ENCODE measurements around the gene TC2N.

TC2N gene

GRCh38 chr14:91805659-91806058 lies 61.7 kb downstream of the TC2N start:
- ATAC-seq (replicated peaks; ENCODE audit: extremely low read depth, poor library complexity, severe bottlenecking) (no peak), DNase-seq (ENCODE audit: low spot score in 2 of 2) (no peak)
- Mint-ChIP-seq H3K27me3 (no peaks in the 10 kb centered on the region), H3K27ac (ENCODE audit: low read depth) (peak overlapping the region; percentile 56), H3K36me3 (ENCODE audit: insufficient read depth) (peaks cover 68% of the 10 kb centered on the region), H3K4me1 (peaks cover 35% of the 10 kb centered on the region), H3K4me3 (no peak overlapping the region), H3K9me3 (peaks cover 26% of the 10 kb centered on the region)

- peaks cover 5% of the 10 kb centered on the region for H3K9me3 Mint-ChIP-seq
- no peak overlapping the region for H3K4me3 Mint-ChIP-seq
- no peak for ATAC-seq (replicated peaks; ENCODE audit: extremely low read depth, poor library complexity, severe bottlenecking)
- peak overlapping the region; percentile 57 for H3K27ac Mint-ChIP-seq (ENCODE audit: low read depth)
- H3K36me3 Mint-ChIP-seq (ENCODE audit: insufficient read depth): peaks cover 50% of the 10 kb centered on the region
- H3K4me1 Mint-ChIP-seq: peaks cover 29% of the 10 kb centered on the region
- H3K27me3 Mint-ChIP-seq: no peaks in the 10 kb centered on the region
- DNase-seq (ENCODE audit: low spot score in 2 of 2): no peak
These were observed 66.0 kb downstream of the TC2N start for GRCh38 chr14:91801358-91801757.

GRCh38 chr14:91796617-91797347 lies 70.6 kb downstream of the TC2N start:
- DNase-seq (ENCODE audit: low spot score in 2 of 2) (no peak), ATAC-seq (replicated peaks; ENCODE audit: extremely low read depth, poor library complexity, severe bottlenecking) (no peak)
- H3K36me3 Mint-ChIP-seq (ENCODE audit: insufficient read depth): peaks cover 57% of the 10 kb centered on the region
- H3K4me1 Mint-ChIP-seq: peaks cover 30% of the 10 kb centered on the region
- no peak overlapping the region for H3K4me3 Mint-ChIP-seq
- H3K27ac Mint-ChIP-seq (ENCODE audit: low read depth): peak overlapping the region; percentile 52
- H3K27me3 Mint-ChIP-seq: no peaks in the 10 kb centered on the region
- no peaks in the 10 kb centered on the region for H3K9me3 Mint-ChIP-seq

- peaks cover 29% of the 10 kb centered on the region for H3K4me1 Mint-ChIP-seq
- peak overlapping the region; percentile 33 for H3K4me3 Mint-ChIP-seq
- peaks cover 58% of the 10 kb centered on the region for H3K36me3 Mint-ChIP-seq (ENCODE audit: insufficient read depth)
- H3K27me3 Mint-ChIP-seq: no peaks in the 10 kb centered on the region
- H3K27ac Mint-ChIP-seq (ENCODE audit: low read depth): peak overlapping the region; percentile 89
- no peak for DNase-seq (ENCODE audit: low spot score in 2 of 2)
- no peaks in the 10 kb centered on the region for H3K9me3 Mint-ChIP-seq
- ATAC-seq (replicated peaks; ENCODE audit: extremely low read depth, poor library complexity, severe bottlenecking): no peak
These were observed 73.6 kb downstream of the TC2N start for GRCh38 chr14:91793704-91794103.

GRCh38 chr14:91786188-91786587 lies 81.1 kb downstream of the TC2N start:
- ATAC-seq (replicated peaks; ENCODE audit: extremely low read depth, poor library complexity, severe bottlenecking) (no peak), DNase-seq (ENCODE audit: low spot score in 2 of 2) (no peak)
- no peak overlapping the region for H3K4me3 Mint-ChIP-seq
- H3K27ac Mint-ChIP-seq (ENCODE audit: low read depth): peak overlapping the region; percentile 24
- no peaks in the 10 kb centered on the region for H3K9me3 Mint-ChIP-seq
- peaks cover 59% of the 10 kb centered on the region for H3K36me3 Mint-ChIP-seq (ENCODE audit: insufficient read depth)
- no peaks in the 10 kb centered on the region for H3K27me3 Mint-ChIP-seq
- no peaks in the 10 kb centered on the region for H3K4me1 Mint-ChIP-seq

- H3K9me3 Mint-ChIP-seq: no peaks in the 10 kb centered on the region
These were observed 86.9 kb downstream of the TC2N start for GRCh38 chr14:91780452-91780851.

GRCh38 chr14:91778217-91778616 lies 89.1 kb downstream of the TC2N start:
- Mint-ChIP-seq H3K4me1 (peaks cover 22% of the 10 kb centered on the region), H3K27me3 (no peaks in the 10 kb centered on the region), H3K27ac (ENCODE audit: low read depth) (peak overlapping the region; percentile 18), H3K4me3 (no peak overlapping the region), H3K9me3 (no peaks in the 10 kb centered on the region), H3K36me3 (ENCODE audit: insufficient read depth) (peaks cover 43% of the 10 kb centered on the region)
- no peak for DNase-seq (ENCODE audit: low spot score in 2 of 2)
- no peak for ATAC-seq (replicated peaks; ENCODE audit: extremely low read depth, poor library complexity, severe bottlenecking)

More at GRCh38 chr14:91780452-91780851, 86.9 kb downstream of the TC2N start:
- no peak for ATAC-seq (replicated peaks; ENCODE audit: extremely low read depth, poor library complexity, severe bottlenecking)
- peaks cover 53% of the 10 kb centered on the region for H3K36me3 Mint-ChIP-seq (ENCODE audit: insufficient read depth)
- H3K27me3 Mint-ChIP-seq: no peaks in the 10 kb centered on the region
- peaks cover 8% of the 10 kb centered on the region for H3K4me1 Mint-ChIP-seq
- no peak for DNase-seq (ENCODE audit: low spot score in 2 of 2)
- no peak overlapping the region for H3K4me3 Mint-ChIP-seq
- no peak overlapping the region for H3K27ac Mint-ChIP-seq (ENCODE audit: low read depth)

- Mint-ChIP-seq H3K27me3 (no peaks in the 10 kb centered on the region), H3K4me1 (peaks cover 22% of the 10 kb centered on the region), H3K27ac (ENCODE audit: low read depth) (peak overlapping the region; percentile 57), H3K36me3 (ENCODE audit: insufficient read depth) (peaks cover 25% of the 10 kb centered on the region), H3K9me3 (no peaks in the 10 kb centered on the region), H3K4me3 (no peak overlapping the region)
- DNase-seq (ENCODE audit: low spot score in 2 of 2): no peak
- no peak for ATAC-seq (replicated peaks; ENCODE audit: extremely low read depth, poor library complexity, severe bottlenecking)
These were observed 92.9 kb downstream of the TC2N start for GRCh38 chr14:91774140-91775096.

- Mint-ChIP-seq H3K4me3 (no peak overlapping the region), H3K27me3 (no peaks in the 10 kb centered on the region), H3K4me1 (peaks cover 14% of the 10 kb centered on the region), H3K27ac (ENCODE audit: low read depth) (peak overlapping the region; percentile 35), H3K9me3 (no peaks in the 10 kb centered on the region), H3K36me3 (ENCODE audit: insufficient read depth) (peaks cover 4% of the 10 kb centered on the region)
- no peak for ATAC-seq (replicated peaks; ENCODE audit: extremely low read depth, poor library complexity, severe bottlenecking)
- no peak for DNase-seq (ENCODE audit: low spot score in 2 of 2)
These were observed 97.2 kb downstream of the TC2N start for GRCh38 chr14:91770185-91770584.

- DNase-seq (ENCODE audit: low spot score in 2 of 2): no peak
- H3K27ac Mint-ChIP-seq (ENCODE audit: low read depth): no peak overlapping the region
- H3K4me1 Mint-ChIP-seq: no peaks in the 10 kb centered on the region
- no peak for ATAC-seq (replicated peaks; ENCODE audit: extremely low read depth, poor library complexity, severe bottlenecking)
- peaks cover 1% of the 10 kb centered on the region for H3K36me3 Mint-ChIP-seq (ENCODE audit: insufficient read depth)
- no peaks in the 10 kb centered on the region for H3K27me3 Mint-ChIP-seq
- H3K9me3 Mint-ChIP-seq: no peaks in the 10 kb centered on the region
- no peak overlapping the region for H3K4me3 Mint-ChIP-seq
These were observed 111.6 kb downstream of the TC2N start for GRCh38 chr14:91755570-91756295.

GRCh38 chr14:91754819-91755218 lies 112.5 kb downstream of the TC2N start:
- Mint-ChIP-seq H3K9me3 (no peaks in the 10 kb centered on the region), H3K27ac (ENCODE audit: low read depth) (no peak overlapping the region), H3K4me1 (no peaks in the 10 kb centered on the region), H3K27me3 (no peaks in the 10 kb centered on the region), H3K36me3 (ENCODE audit: insufficient read depth) (peaks cover 1% of the 10 kb centered on the region), H3K4me3 (no peak overlapping the region)
- ATAC-seq (replicated peaks; ENCODE audit: extremely low read depth, poor library complexity, severe bottlenecking): no peak
- no peak for DNase-seq (ENCODE audit: low spot score in 2 of 2)

- no peaks in the 10 kb centered on the region for H3K27me3 Mint-ChIP-seq
- no peaks in the 10 kb centered on the region for H3K4me1 Mint-ChIP-seq
- H3K4me3 Mint-ChIP-seq: no peak overlapping the region
- ATAC-seq (replicated peaks; ENCODE audit: extremely low read depth, poor library complexity, severe bottlenecking) (no peak), DNase-seq (ENCODE audit: low spot score in 2 of 2) (no peak)
- no peaks in the 10 kb centered on the region for H3K9me3 Mint-ChIP-seq
- no peak overlapping the region for H3K27ac Mint-ChIP-seq (ENCODE audit: low read depth)
- peaks cover 1% of the 10 kb centered on the region for H3K36me3 Mint-ChIP-seq (ENCODE audit: insufficient read depth)
These were observed 113.2 kb downstream of the TC2N start for GRCh38 chr14:91754185-91754584.

All from central memory CD8-positive, alpha-beta T cell (primary cell).